HEK293 (cell line): Measurements from ENCODE around the gene PC.

Source experiments
- GLIS2 ChIP-seq: fragments of 450-650 bp; formaldehyde crosslinking; IDR thresholded peaks from 2 replicates; pipeline ENCODE4 v1.5.1; 2016; ENCODE audit warnings: missing biosample characterization, missing genetic modification characterization
- HOXD13 ChIP-seq: sonication (generic); formaldehyde crosslinking; IDR thresholded peaks from 2 replicates; pipeline ENCODE4 v1.8.0; 2022; ENCODE audit warnings: missing genetic modification reagents, borderline replicate concordance
- KLF16 ChIP-seq: fragments of 450-650 bp; formaldehyde crosslinking; IDR thresholded peaks from 2 replicates; pipeline ENCODE4 v1.5.1; 2017; ENCODE audit warnings: missing biosample characterization, missing genetic modification characterization
- MEIS1 ChIP-seq: sonication (generic); formaldehyde crosslinking; IDR thresholded peaks from 2 replicates; pipeline ENCODE4 v1.8.1; 2022; ENCODE audit warnings: missing genetic modification reagents, mild to moderate bottlenecking, borderline replicate concordance
- SALL2 ChIP-seq: fragments of 450-650 bp; formaldehyde crosslinking; IDR thresholded peaks from 2 replicates; pipeline ENCODE4 v1.5.0; 2017; ENCODE audit warnings: missing biosample characterization, mild to moderate bottlenecking, missing genetic modification characterization, borderline replicate concordance
- SCRT1 ChIP-seq: fragments of 450-650 bp; formaldehyde crosslinking; IDR thresholded peaks from 2 replicates; pipeline ENCODE4 v1.5.1; 2016; ENCODE audit warnings: missing biosample characterization, missing genetic modification characterization, borderline replicate concordance
- ZNF133 ChIP-seq: fragments of 450-650 bp; formaldehyde crosslinking; IDR thresholded peaks from 2 replicates; pipeline ENCODE4 v1.5.1; 2016; ENCODE audit warnings: missing biosample characterization, missing genetic modification characterization
- ZNF140 ChIP-seq: fragments of 450-650 bp; formaldehyde crosslinking; IDR thresholded peaks from 2 replicates; pipeline ENCODE4 v1.5.1; 2016; ENCODE audit warnings: missing biosample characterization, missing genetic modification characterization
- ZNF202 ChIP-seq: fragments of 450-650 bp; formaldehyde crosslinking; IDR thresholded peaks from 2 replicates; pipeline ENCODE4 v1.5.1; 2016; ENCODE audit warnings: missing biosample characterization, missing genetic modification characterization, borderline replicate concordance
- ZNF24 ChIP-seq: fragments of 450-650 bp; formaldehyde crosslinking; IDR thresholded peaks from 2 replicates; pipeline ENCODE4 v1.5.1; 2016; ENCODE audit warnings: missing biosample characterization, missing genetic modification characterization
- ZNF302 ChIP-seq: fragments of 450-650 bp; formaldehyde crosslinking; IDR thresholded peaks from 2 replicates; pipeline ENCODE4 v1.5.1; 2016; ENCODE audit warnings: missing biosample characterization, missing genetic modification characterization, low read depth
- ZNF394 ChIP-seq: fragments of 450-650 bp; formaldehyde crosslinking; IDR thresholded peaks from 2 replicates; pipeline ENCODE4 v1.5.1; 2016; ENCODE audit warnings: missing biosample characterization, missing genetic modification characterization, mild to moderate bottlenecking, moderate library complexity, borderline replicate concordance
- ZNF426 ChIP-seq: fragments of 450-650 bp; formaldehyde crosslinking; IDR thresholded peaks from 2 replicates; pipeline ENCODE4 v1.5.1; 2017; ENCODE audit warnings: missing biosample characterization, missing genetic modification characterization, mild to moderate bottlenecking, inconsistent platforms, moderate library complexity
- ZNF501 ChIP-seq: fragments of 450-650 bp; formaldehyde crosslinking; IDR thresholded peaks from 2 replicates; pipeline ENCODE4 v1.5.1; 2016; ENCODE audit warnings: missing biosample characterization, missing genetic modification characterization
- ZNF521 ChIP-seq: fragments of 450-650 bp; formaldehyde crosslinking; IDR thresholded peaks from 2 replicates; pipeline ENCODE4 v1.5.1; 2017; ENCODE audit warnings: missing biosample characterization, mild to moderate bottlenecking, missing genetic modification characterization
- ZNF529 ChIP-seq: fragments of 450-650 bp; formaldehyde crosslinking; IDR thresholded peaks from 2 replicates; pipeline ENCODE4 v1.5.1; 2017; ENCODE audit warnings: missing genetic modification characterization, missing biosample characterization; ENCODE audit not compliant: insufficient replicate concordance
- ZNF610 ChIP-seq: fragments of 450-650 bp; formaldehyde crosslinking; IDR thresholded peaks from 2 replicates; pipeline ENCODE4 v1.5.1; 2016; ENCODE audit warnings: missing biosample characterization, missing genetic modification characterization, borderline replicate concordance
- ZNF626 ChIP-seq: fragments of 450-650 bp; sonication (Bioruptor Pico); formaldehyde crosslinking; IDR thresholded peaks from 2 replicates; pipeline ENCODE4 v1.5.1; 2018; ENCODE audit warnings: missing biosample characterization, missing genetic modification characterization, inconsistent platforms
- ZNF629 ChIP-seq: fragments of 450-650 bp; formaldehyde crosslinking; IDR thresholded peaks from 2 replicates; pipeline ENCODE4 v1.5.1; 2017; ENCODE audit warnings: missing biosample characterization, missing genetic modification characterization
- ZNF791 ChIP-seq: fragments of 450-650 bp; formaldehyde crosslinking; IDR thresholded peaks from 2 replicates; pipeline ENCODE4 v1.5.1; 2016; ENCODE audit warnings: missing biosample characterization, missing genetic modification characterization
- ZSCAN30 ChIP-seq: fragments of 450-650 bp; IDR thresholded peaks from 2 replicates; pipeline ENCODE4 v1.5.1; 2018; ENCODE audit warnings: missing biosample characterization, mild to moderate bottlenecking, missing genetic modification characterization, moderate library complexity
- ZXDB ChIP-seq: fragments of 450-650 bp; formaldehyde crosslinking; IDR thresholded peaks from 2 replicates; pipeline ENCODE4 v1.5.1; 2016; ENCODE audit warnings: missing biosample characterization, missing genetic modification characterization
- TF ChIP-seq, protein P1 (sequence below): fragments of 450-650 bp; formaldehyde crosslinking; IDR thresholded peaks from 2 replicates; pipeline ENCODE4 v1.5.1; 2016; ENCODE audit warnings: missing biosample characterization, missing genetic modification characterization, low read depth
- TF ChIP-seq, protein P2 (sequence below): sonication (generic); formaldehyde crosslinking; IDR thresholded peaks from 2 replicates; pipeline ENCODE4 v1.8.1; 2022; ENCODE audit warnings: mild to moderate bottlenecking, moderate library complexity, missing genetic modification reagents
- TF ChIP-seq, protein P3 (sequence below): fragments of 450-650 bp; formaldehyde crosslinking; IDR thresholded peaks from 2 replicates; pipeline ENCODE4 v1.5.1; 2016; ENCODE audit warnings: missing biosample characterization, missing genetic modification characterization
- TF ChIP-seq, protein P4 (sequence below): fragments of 450-650 bp; formaldehyde crosslinking; conservative IDR thresholded peaks from 2 replicates; pipeline ENCODE4 v1.5.1; 2016; ENCODE audit warnings: low read depth, missing biosample characterization, missing genetic modification characterization
- TF ChIP-seq, protein P5 (sequence below): fragments of 450-650 bp; formaldehyde crosslinking; IDR thresholded peaks from 2 replicates; pipeline ENCODE4 v1.5.0; 2017; ENCODE audit warnings: missing biosample characterization, missing genetic modification characterization, borderline replicate concordance
- TF ChIP-seq, protein P6 (sequence below): fragments of 450-650 bp; formaldehyde crosslinking; IDR thresholded peaks from 2 replicates; pipeline ENCODE4 v1.5.1; 2017; ENCODE audit warnings: missing biosample characterization, missing genetic modification characterization

PC gene

DNA sequence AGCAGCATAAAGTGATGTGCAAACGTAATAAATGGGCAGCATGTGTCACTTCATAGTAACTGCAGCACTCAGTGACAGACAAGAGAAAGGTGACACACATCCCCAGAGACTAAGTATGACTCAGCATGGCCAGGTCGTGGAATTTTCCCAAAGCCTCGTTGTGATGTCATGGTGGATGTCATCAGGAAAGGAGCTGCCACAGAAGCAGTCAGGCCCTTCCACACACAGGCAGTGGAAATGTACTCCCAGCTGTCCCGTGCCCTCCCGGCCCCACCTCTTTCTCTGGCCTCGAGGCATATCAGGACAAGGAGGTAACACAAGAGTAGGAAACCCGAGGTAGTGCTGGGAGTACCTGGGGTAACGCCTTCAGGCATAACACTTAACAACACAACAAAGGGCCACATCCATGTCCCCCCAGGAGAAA lies 8.1 kb downstream of the PC start (continued):
- TF ChIP-seq, protein P1, sequence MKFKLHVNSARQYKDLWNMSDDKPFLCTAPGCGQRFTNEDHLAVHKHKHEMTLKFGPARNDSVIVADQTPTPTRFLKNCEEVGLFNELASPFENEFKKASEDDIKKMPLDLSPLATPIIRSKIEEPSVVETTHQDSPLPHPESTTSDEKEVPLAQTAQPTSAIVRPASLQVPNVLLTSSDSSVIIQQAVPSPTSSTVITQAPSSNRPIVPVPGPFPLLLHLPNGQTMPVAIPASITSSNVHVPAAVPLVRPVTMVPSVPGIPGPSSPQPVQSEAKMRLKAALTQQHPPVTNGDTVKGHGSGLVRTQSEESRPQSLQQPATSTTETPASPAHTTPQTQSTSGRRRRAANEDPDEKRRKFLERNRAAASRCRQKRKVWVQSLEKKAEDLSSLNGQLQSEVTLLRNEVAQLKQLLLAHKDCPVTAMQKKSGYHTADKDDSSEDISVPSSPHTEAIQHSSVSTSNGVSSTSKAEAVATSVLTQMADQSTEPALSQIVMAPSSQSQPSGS (tag by site-specific recombination), result peak; percentile 91
- TF ChIP-seq ZNF791 (tag by site-specific recombination) (no peak), ZNF629 (tag by site-specific recombination) (peak; percentile 99), ZXDB (no peak), MEIS1 (no peak), SALL2 (no peak), ZNF426 (tag by site-specific recombination) (no peak), SCRT1 (tag by site-specific recombination) (no peak), ZNF302 (no peak), HOXD13 (no peak), ZNF626 (tag by site-specific recombination) (no peak), GLIS2 (no peak), ZNF394 (peak; percentile 69; the same call in 1 of the 2 replicates), ZSCAN30 (tag by site-specific recombination) (no peak), ZNF501 (tag by site-specific recombination) (0 out of 2 replicates have a peak, but pooled peaks have one; percentile 33), ZNF529 (tag by site-specific recombination) (no peak), ZNF133 (tag by site-specific recombination) (no peak), ZNF24 (tag by site-specific recombination) (peak; percentile 71; the same call in 1 of the 2 replicates), ZNF521 (tag by site-specific recombination) (no peak), ZNF610 (no peak), ZNF140 (no peak), KLF16 (tag by site-specific recombination) (0 out of 2 replicates have a peak, but pooled peaks have one; percentile 35), ZNF202 (tag by site-specific recombination) (no peak)
- TF ChIP-seq, protein P2, sequence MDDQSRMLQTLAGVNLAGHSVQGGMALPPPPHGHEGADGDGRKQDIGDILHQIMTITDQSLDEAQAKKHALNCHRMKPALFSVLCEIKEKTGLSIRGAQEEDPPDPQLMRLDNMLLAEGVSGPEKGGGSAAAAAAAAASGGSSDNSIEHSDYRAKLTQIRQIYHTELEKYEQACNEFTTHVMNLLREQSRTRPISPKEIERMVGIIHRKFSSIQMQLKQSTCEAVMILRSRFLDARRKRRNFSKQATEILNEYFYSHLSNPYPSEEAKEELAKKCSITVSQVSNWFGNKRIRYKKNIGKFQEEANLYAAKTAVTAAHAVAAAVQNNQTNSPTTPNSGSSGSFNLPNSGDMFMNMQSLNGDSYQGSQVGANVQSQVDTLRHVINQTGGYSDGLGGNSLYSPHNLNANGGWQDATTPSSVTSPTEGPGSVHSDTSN (CRISPR knock-in tag), result no peak
- TF ChIP-seq, protein P3, sequence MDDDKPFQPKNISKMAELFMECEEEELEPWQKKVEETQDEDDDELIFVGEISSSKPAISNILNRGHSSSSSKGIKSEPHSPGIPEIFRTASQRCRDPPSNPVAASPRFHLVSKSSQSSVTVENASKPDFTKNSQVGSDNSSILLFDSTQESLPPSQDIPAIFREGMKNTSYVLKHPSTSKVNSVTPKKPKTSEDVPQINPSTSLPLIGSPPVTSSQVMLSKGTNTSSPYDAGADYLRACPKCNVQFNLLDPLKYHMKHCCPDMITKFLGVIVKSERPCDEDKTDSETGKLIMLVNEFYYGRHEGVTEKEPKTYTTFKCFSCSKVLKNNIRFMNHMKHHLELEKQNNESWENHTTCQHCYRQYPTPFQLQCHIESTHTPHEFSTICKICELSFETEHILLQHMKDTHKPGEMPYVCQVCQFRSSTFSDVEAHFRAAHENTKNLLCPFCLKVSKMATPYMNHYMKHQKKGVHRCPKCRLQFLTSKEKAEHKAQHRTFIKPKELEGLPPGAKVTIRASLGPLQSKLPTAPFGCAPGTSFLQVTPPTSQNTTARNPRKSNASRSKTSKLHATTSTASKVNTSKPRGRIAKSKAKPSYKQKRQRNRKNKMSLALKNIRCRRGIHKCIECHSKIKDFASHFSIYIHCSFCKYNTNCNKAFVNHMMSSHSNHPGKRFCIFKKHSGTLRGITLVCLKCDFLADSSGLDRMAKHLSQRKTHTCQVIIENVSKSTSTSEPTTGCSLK (tag by site-specific recombination), result no peak
- TF ChIP-seq, protein P4, sequence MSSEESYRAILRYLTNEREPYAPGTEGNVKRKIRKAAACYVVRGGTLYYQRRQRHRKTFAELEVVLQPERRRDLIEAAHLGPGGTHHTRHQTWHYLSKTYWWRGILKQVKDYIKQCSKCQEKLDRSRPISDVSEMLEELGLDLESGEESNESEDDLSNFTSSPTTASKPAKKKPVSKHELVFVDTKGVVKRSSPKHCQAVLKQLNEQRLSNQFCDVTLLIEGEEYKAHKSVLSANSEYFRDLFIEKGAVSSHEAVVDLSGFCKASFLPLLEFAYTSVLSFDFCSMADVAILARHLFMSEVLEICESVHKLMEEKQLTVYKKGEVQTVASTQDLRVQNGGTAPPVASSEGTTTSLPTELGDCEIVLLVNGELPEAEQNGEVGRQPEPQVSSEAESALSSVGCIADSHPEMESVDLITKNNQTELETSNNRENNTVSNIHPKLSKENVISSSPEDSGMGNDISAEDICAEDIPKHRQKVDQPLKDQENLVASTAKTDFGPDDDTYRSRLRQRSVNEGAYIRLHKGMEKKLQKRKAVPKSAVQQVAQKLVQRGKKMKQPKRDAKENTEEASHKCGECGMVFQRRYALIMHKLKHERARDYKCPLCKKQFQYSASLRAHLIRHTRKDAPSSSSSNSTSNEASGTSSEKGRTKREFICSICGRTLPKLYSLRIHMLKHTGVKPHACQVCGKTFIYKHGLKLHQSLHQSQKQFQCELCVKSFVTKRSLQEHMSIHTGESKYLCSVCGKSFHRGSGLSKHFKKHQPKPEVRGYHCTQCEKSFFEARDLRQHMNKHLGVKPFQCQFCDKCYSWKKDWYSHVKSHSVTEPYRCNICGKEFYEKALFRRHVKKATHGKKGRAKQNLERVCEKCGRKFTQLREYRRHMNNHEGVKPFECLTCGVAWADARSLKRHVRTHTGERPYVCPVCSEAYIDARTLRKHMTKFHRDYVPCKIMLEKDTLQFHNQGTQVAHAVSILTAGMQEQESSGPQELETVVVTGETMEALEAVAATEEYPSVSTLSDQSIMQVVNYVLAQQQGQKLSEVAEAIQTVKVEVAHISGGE (tag by site-specific recombination), result no peak
- TF ChIP-seq, protein P5, sequence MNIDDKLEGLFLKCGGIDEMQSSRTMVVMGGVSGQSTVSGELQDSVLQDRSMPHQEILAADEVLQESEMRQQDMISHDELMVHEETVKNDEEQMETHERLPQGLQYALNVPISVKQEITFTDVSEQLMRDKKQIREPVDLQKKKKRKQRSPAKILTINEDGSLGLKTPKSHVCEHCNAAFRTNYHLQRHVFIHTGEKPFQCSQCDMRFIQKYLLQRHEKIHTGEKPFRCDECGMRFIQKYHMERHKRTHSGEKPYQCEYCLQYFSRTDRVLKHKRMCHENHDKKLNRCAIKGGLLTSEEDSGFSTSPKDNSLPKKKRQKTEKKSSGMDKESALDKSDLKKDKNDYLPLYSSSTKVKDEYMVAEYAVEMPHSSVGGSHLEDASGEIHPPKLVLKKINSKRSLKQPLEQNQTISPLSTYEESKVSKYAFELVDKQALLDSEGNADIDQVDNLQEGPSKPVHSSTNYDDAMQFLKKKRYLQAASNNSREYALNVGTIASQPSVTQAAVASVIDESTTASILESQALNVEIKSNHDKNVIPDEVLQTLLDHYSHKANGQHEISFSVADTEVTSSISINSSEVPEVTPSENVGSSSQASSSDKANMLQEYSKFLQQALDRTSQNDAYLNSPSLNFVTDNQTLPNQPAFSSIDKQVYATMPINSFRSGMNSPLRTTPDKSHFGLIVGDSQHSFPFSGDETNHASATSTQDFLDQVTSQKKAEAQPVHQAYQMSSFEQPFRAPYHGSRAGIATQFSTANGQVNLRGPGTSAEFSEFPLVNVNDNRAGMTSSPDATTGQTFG (tag by site-specific recombination), result no peak
- TF ChIP-seq, protein P6, sequence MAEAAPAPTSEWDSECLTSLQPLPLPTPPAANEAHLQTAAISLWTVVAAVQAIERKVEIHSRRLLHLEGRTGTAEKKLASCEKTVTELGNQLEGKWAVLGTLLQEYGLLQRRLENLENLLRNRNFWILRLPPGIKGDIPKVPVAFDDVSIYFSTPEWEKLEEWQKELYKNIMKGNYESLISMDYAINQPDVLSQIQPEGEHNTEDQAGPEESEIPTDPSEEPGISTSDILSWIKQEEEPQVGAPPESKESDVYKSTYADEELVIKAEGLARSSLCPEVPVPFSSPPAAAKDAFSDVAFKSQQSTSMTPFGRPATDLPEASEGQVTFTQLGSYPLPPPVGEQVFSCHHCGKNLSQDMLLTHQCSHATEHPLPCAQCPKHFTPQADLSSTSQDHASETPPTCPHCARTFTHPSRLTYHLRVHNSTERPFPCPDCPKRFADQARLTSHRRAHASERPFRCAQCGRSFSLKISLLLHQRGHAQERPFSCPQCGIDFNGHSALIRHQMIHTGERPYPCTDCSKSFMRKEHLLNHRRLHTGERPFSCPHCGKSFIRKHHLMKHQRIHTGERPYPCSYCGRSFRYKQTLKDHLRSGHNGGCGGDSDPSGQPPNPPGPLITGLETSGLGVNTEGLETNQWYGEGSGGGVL (tag by site-specific recombination), result peak; percentile 28
